HuH-7 (cell line): ENCODE results near the gene SLC9A5.

Experiments used
- DNase-seq: peaks from one replicate; pipeline ENCODE4 v3.0.0; 2011; ENCODE audit warnings: low spot score

The SLC9A5 gene

DNA sequence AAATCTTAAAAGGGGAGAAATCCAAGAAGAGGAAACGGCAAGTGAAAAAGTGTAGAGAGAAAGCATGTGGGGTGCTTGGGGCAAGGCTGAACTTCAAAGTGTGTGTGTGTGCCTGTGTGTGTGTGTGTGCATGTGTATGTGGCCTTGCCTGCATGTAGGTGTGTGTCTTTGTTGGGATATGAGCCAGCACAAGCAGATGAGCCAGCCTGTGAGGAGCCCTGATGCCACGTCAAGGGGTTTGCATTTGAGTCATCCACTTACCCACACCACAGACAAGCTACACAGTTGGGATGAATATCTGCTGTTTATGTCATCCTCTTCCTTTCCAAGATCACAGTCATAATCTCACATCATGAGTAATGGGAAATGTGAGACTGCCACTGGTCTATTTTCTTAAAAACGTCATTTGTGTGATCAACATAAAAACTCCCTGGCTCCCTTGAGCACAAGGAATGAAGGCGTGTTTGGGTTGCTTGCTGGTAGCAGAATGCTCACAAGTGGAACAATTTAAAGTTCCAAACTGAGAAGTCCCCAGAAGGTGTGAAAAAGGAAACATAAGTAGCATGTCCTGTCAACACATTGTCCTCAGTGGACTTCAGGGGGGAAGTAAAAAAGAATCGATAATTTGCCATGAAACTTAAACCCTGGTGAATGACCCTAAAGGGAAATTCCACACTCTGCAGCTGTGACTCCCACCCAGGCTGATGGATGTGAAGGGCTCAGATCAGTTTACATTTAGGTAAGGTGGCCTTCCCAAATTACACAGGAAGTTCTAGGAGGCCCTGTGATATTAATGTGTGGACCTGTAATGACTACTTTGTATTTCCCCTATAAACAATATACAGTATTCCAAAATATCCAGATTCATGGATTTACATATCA lies 63.1 kb downstream of the SLC9A5 start:
- no peak for DNase-seq

DNA sequence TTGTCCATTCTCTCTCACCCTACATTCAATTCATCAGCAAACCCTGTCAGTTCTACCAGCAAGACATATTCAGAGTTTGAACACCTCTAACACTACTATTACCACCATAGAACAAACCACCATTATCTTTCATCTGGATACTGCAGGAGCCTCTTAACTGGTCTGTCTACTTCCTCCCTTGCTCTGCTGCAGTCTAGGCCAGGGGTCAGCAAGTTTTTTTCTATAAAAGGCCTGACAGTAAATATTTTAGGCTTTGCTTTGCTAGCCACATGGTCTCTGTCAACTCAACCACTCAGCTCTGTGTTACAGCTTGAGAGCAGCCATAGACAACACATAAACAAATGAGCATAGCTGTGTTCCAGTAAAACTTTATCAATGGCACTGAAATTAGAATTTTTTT lies 63.9 kb downstream of the SLC9A5 start:
- no peak for DNase-seq

DNA sequence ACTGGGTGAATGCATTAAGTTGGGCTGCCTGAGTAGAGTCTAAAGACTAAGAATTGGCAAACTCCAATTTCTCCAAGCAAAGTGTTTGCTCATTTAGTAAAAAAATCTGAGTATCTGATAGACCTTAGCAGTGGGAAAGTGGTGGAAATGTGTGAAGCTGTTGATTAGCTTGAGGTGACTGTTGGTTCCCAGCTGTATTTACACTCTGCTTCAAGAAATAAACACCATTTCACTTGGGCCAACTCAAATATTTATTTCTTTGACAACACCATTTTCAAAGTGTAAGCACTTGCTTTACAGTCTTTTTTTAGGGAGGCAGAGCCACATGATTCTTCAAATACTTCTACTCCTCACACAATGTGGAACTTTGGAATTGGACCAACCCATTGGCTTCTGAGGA lies 69.1 kb downstream of the SLC9A5 start:
- DNase-seq: no peak
